GM23248 (cell line): ENCODE data around the gene GLI2. TPM values are rescaled to one million over a fixed set of nuclear protein-coding genes. Genes with fewer than 3 reads are reported as not detected.

Experiments
- DNase-seq: peaks from one replicate; pipeline ENCODE4 v3.0.0-alpha.2; 2015
- H2AFZ ChIP-seq: fragments of 200-600 bp; sonication (generic); 2 replicates; pipeline ENCODE4 v1.6.1; 2016; ENCODE audit warnings: antibody characterized with exemption
- H3F3A ChIP-seq: fragments of 200-600 bp; sonication (generic); 2 replicates; pipeline ENCODE4 v1.6.1; 2016; ENCODE audit warnings: mild to moderate bottlenecking, antibody characterized with exemption, mixed run types; ENCODE audit not compliant: insufficient read depth
- H3K27ac ChIP-seq: fragments of 200-600 bp; sonication (generic); 2 replicates; pipeline ENCODE4 v1.5.1; 2016; ENCODE audit warnings: mild to moderate bottlenecking
- H3K27me3 ChIP-seq: fragments of 200-600 bp; sonication (generic); replicated peaks from 2 replicates; pipeline ENCODE4 v1.6.1; 2016; ENCODE audit warnings: mild to moderate bottlenecking; ENCODE audit not compliant: insufficient read depth
- H3K36me3 ChIP-seq: fragments of 200-600 bp; sonication (generic); 2 replicates; pipeline ENCODE4 v1.6.1; 2016; ENCODE audit warnings: low read depth, mild to moderate bottlenecking
- H3K4me1 ChIP-seq: fragments of 200-600 bp; sonication (generic); 2 replicates; pipeline ENCODE4 v1.6.1; 2016; ENCODE audit warnings: mild to moderate bottlenecking; ENCODE audit not compliant: insufficient read depth
- H3K4me2 ChIP-seq: fragments of 200-600 bp; sonication (generic); one replicate; pipeline ENCODE4 v1.6.1; 2016; ENCODE audit warnings: mild to moderate bottlenecking; ENCODE audit not compliant: unreplicated experiment
- H3K4me3 ChIP-seq: fragments of 200-600 bp; sonication (generic); 2 replicates; pipeline ENCODE4 v1.5.1; 2016; ENCODE audit warnings: mild to moderate bottlenecking
- H3K79me2 ChIP-seq: fragments of 200-600 bp; sonication (generic); 2 replicates; pipeline ENCODE4 v1.6.1; 2016; ENCODE audit warnings: mild to moderate bottlenecking; ENCODE audit not compliant: insufficient read depth
- H3K9ac ChIP-seq: fragments of 200-600 bp; sonication (generic); 2 replicates; pipeline ENCODE4 v1.6.1; 2016; ENCODE audit warnings: mild to moderate bottlenecking
- H3K9me2 ChIP-seq: fragments of 200-600 bp; sonication (generic); 2 replicates; pipeline ENCODE4 v1.6.1; 2016; ENCODE audit warnings: mixed run types, mild to moderate bottlenecking, moderate library complexity; ENCODE audit not compliant: insufficient read depth
- H3K9me3 ChIP-seq: fragments of 200-600 bp; sonication (generic); one replicate; pipeline ENCODE4 v1.6.1; 2017; ENCODE audit warnings: low read depth
- H4K20me1 ChIP-seq: fragments of 200-600 bp; sonication (generic); 2 replicates; pipeline ENCODE4 v1.6.0; 2016; ENCODE audit not compliant: insufficient read depth
- EZH2 ChIP-seq: fragments of 200-600 bp; sonication (generic); IDR thresholded peaks from 2 replicates; pipeline ENCODE4 v1.6.1; 2018; ENCODE audit warnings: antibody characterized with exemption, mild to moderate bottlenecking; ENCODE audit not compliant: insufficient read depth, poor library complexity, severe bottlenecking
- EZH2phosphoT487 ChIP-seq: fragments of 200-600 bp; sonication (generic); IDR thresholded peaks from 2 replicates; pipeline ENCODE4 v1.6.1; 2018; ENCODE audit warnings: antibody characterized with exemption, moderate library complexity, mild to moderate bottlenecking, low read depth; ENCODE audit not compliant: insufficient read depth
- WGBS, 2 experiments: methylation state at CpG; one replicate each; pipeline ENCODE4 v1.1.6; 2015 to 2017; ENCODE audit warnings: low lambda C conversion rate in 2 of 2, low coverage in 1 of 2; ENCODE audit errors: missing lambda C conversion rate in 2 of 2; 5-methylcytosine and 5-hydroxymethylcytosine counted together
- in situ Hi-C: fragments of 300-500 bp; cut with MboI; formaldehyde crosslinking; loops from 2 replicates; pipeline ENCODE4 v1.15.0; 2020
- polyA plus RNA-seq: library from polyadenylated mRNA; unstranded; fragments of >200 nt; fragmentation: Nextera tagmentation; extraction: Ambion mirVana; gene quantifications from 2 replicates; pipeline ENCODE4 v1.2.1, GENCODE V29; 2016
- total RNA-seq: library from RNA; depleted of rRNA; stranded (reverse); fragments of >200 nt; shearing (Covaris generic); gene quantifications from 2 replicates; pipeline ENCODE4 v1.2.3, GENCODE V29; 2014

The GLI2 gene
- total and polyA plus RNA-seq, 2 experiments from 2014 or later, result 8.3 to 9.0 TPM

GRCh38 chr2:120746144-120746543 lies 10.5 kb downstream of the GLI2 start:
- TF ChIP-seq EZH2phosphoT487 (no peak), EZH2 (no peak)
- no peaks in the 10 kb centered on the region for H3K9me2 ChIP-seq
- WGBS, 2 experiments, result 89 to 98% methylated on average over 4 of the region's 4 CpGs
- H3K27me3 ChIP-seq, result no peaks in the 10 kb centered on the region
- H3K4me3 ChIP-seq, result no peak overlapping the region
- peaks cover 98% of the 10 kb centered on the region for H3K79me2 ChIP-seq
- H3K36me3 ChIP-seq, result no peaks in the 10 kb centered on the region
- no peak for DNase-seq
- no peak overlapping the region for H2AFZ ChIP-seq
- in situ Hi-C loops, result no loop called here
- H3K9me3 ChIP-seq, result no peaks in the 10 kb centered on the region
- no peaks in the 10 kb centered on the region for H3F3A ChIP-seq
- no peak overlapping the region for H3K9ac ChIP-seq
- H3K27ac ChIP-seq, result no peak overlapping the region
- peaks cover 21% of the 10 kb centered on the region for H3K4me1 ChIP-seq
- H4K20me1 ChIP-seq, result no peaks in the 10 kb centered on the region
- H3K4me2 ChIP-seq, result no peak overlapping the region

- no peak overlapping the region for H2AFZ ChIP-seq
- in situ Hi-C loops, result no loop called here
- H3K4me1 ChIP-seq, result peaks cover 27% of the 10 kb centered on the region
- peaks cover 3% of the 10 kb centered on the region; the same call in 1 of the 2 replicates for H3F3A ChIP-seq
- no peak overlapping the region for H3K4me3 ChIP-seq
- H3K9me3 ChIP-seq, result no peaks in the 10 kb centered on the region
- no peak overlapping the region for H3K27ac ChIP-seq
- WGBS, 2 experiments, result 97 to 100% methylated on average over 2 of the region's 2 CpGs
- no peaks in the 10 kb centered on the region for H3K27me3 ChIP-seq
- H3K9me2 ChIP-seq, result no peaks in the 10 kb centered on the region
- no peak overlapping the region for H3K9ac ChIP-seq
- H3K36me3 ChIP-seq, result no peaks in the 10 kb centered on the region
- H3K79me2 ChIP-seq, result peaks cover 98% of the 10 kb centered on the region
- H4K20me1 ChIP-seq, result no peaks in the 10 kb centered on the region
- no peak overlapping the region for H3K4me2 ChIP-seq
- TF ChIP-seq EZH2phosphoT487 (no peak), EZH2 (no peak)
- DNase-seq, result no peak
Observed at GRCh38 chr2:120747281-120747680, 11.6 kb downstream of the GLI2 start.

- Histone ChIP-seq H3K9me3 (no peaks in the 10 kb centered on the region), H3K27me3 (no peaks in the 10 kb centered on the region), H3K27ac (no peak overlapping the region), H3F3A (peaks cover 3% of the 10 kb centered on the region; the same call in 1 of the 2 replicates), H3K4me3 (no peak overlapping the region), H4K20me1 (no peaks in the 10 kb centered on the region), H3K36me3 (no peaks in the 10 kb centered on the region), H3K4me2 (no peak overlapping the region), H3K9ac (no peak overlapping the region), H2AFZ (no peak overlapping the region), H3K4me1 (peaks cover 27% of the 10 kb centered on the region), H3K9me2 (no peaks in the 10 kb centered on the region), H3K79me2 (peaks cover 98% of the 10 kb centered on the region)
- in situ Hi-C loops, result no loop called here
- WGBS, 2 experiments, result 96 to 99% methylated on average over 7 of the region's 7 CpGs
- TF ChIP-seq EZH2 (no peak), EZH2phosphoT487 (no peak)
- DNase-seq, result no peak
Observed at GRCh38 chr2:120747706-120748105, 12.0 kb downstream of the GLI2 start.

- in situ Hi-C loops, result no loop called here
- Histone ChIP-seq H3K27me3 (no peaks in the 10 kb centered on the region), H3K4me1 (peaks cover 27% of the 10 kb centered on the region), H3K27ac (no peak overlapping the region), H3K9me3 (no peaks in the 10 kb centered on the region), H3K9me2 (no peaks in the 10 kb centered on the region), H3K9ac (no peak overlapping the region), H2AFZ (no peak overlapping the region), H3K4me3 (no peak overlapping the region), H3K4me2 (no peak overlapping the region), H3F3A (peaks cover 3% of the 10 kb centered on the region; the same call in 1 of the 2 replicates), H4K20me1 (no peaks in the 10 kb centered on the region), H3K79me2 (peaks cover 98% of the 10 kb centered on the region), H3K36me3 (no peaks in the 10 kb centered on the region)
- no peak for TF ChIP-seq EZH2phosphoT487
- TF ChIP-seq EZH2, result no peak
- 90 to 97% methylated on average over 3 of the region's 3 CpGs for WGBS, 2 experiments
- DNase-seq, result no peak
Observed at GRCh38 chr2:120748310-120748709, 12.6 kb downstream of the GLI2 start.

- Histone ChIP-seq H3K36me3 (no peaks in the 10 kb centered on the region), H3K27me3 (no peaks in the 10 kb centered on the region), H3K9me3 (no peaks in the 10 kb centered on the region), H3K9ac (no peak overlapping the region), H4K20me1 (no peaks in the 10 kb centered on the region), H3K79me2 (peaks cover 98% of the 10 kb centered on the region), H3K4me1 (peaks cover 27% of the 10 kb centered on the region), H3K4me2 (no peak overlapping the region), H3K9me2 (no peaks in the 10 kb centered on the region), H3F3A (peaks cover 3% of the 10 kb centered on the region; the same call in 1 of the 2 replicates), H3K27ac (no peak overlapping the region), H3K4me3 (no peak overlapping the region), H2AFZ (no peak overlapping the region)
- in situ Hi-C loops, result no loop called here
- no peak for DNase-seq
- TF ChIP-seq EZH2, result no peak
Observed at GRCh38 chr2:120748741-120749140, 13.1 kb downstream of the GLI2 start.
